ENCODE results near the gene CEP41.
"Not testable (repeated sequence)": the region's sequence is repeated elsewhere in the genome, so short reads cannot be mapped to it uniquely, and the experiment has no call there.

CEP41 gene

GRCh38 chr7:130458257-130458656, 17.4 kb upstream of the CEP41 start:
- DNase-seq, result no peak

- no peak for DNase-seq
Measured at GRCh38 chr7:130454959-130455358, 14.1 kb upstream of the CEP41 start.

- no peak for DNase-seq
Measured at GRCh38 chr7:130452951-130453350, 12.1 kb upstream of the CEP41 start.

GRCh38 chr7:130451344-130451743, 10.5 kb upstream of the CEP41 start:
- not testable (repeated sequence) for DNase-seq

- DNase-seq, result no peak
Measured at GRCh38 chr7:130446259-130446658, 5.4 kb upstream of the CEP41 start.

GRCh38 chr7:130444751-130445407, 4.1 kb upstream of the CEP41 start:
- DNase-seq, result no peak

GRCh38 chr7:130444234-130444633, 3.4 kb upstream of the CEP41 start:
- no peak for DNase-seq

GRCh38 chr7:130442601-130443000, 1.8 kb upstream of the CEP41 start:
- no peak for DNase-seq

GRCh38 chr7:130441408-130441869, 623 bp upstream of the CEP41 start:
- peak; percentile 88 for DNase-seq

- DNase-seq, result no peak
Measured at GRCh38 chr7:130436253-130436652, 4.6 kb downstream of the CEP41 start.

- DNase-seq, result peak; percentile 28
Measured at GRCh38 chr7:130435311-130435854, 5.4 kb downstream of the CEP41 start.

GRCh38 chr7:130433301-130433700, 7.5 kb downstream of the CEP41 start:
- DNase-seq, result no peak

- DNase-seq, result no peak
Measured at GRCh38 chr7:130432886-130433285, 7.9 kb downstream of the CEP41 start.

GRCh38 chr7:130430841-130431666, 9.8 kb downstream of the CEP41 start:
- peak; percentile 67 for DNase-seq

GRCh38 chr7:130430115-130430514, 10.7 kb downstream of the CEP41 start:
- no peak for DNase-seq

- no peak for DNase-seq
Measured at GRCh38 chr7:130429019-130429418, 11.8 kb downstream of the CEP41 start.

- DNase-seq, result peak; percentile 81
Measured at GRCh38 chr7:130426564-130426963, 14.3 kb downstream of the CEP41 start.

- peak; percentile 41 for DNase-seq
Measured at GRCh38 chr7:130425796-130426195, 15.0 kb downstream of the CEP41 start.

- DNase-seq, result peak; percentile 87
Measured at GRCh38 chr7:130423501-130424037, 17.2 kb downstream of the CEP41 start.

GRCh38 chr7:130421684-130422083, 19.1 kb downstream of the CEP41 start:
- DNase-seq, result peak; percentile 93

GRCh38 chr7:130420943-130421578, 19.8 kb downstream of the CEP41 start:
- DNase-seq, result peak; percentile 79

GRCh38 chr7:130419658-130420057, 21.2 kb downstream of the CEP41 start:
- peak; percentile 70 for DNase-seq

- no peak for DNase-seq
Measured at GRCh38 chr7:130418306-130418705, 22.5 kb downstream of the CEP41 start.

Measured in NCI-H2029 treated with DMSO at 0.1 percent for 48 hours (cell line).